ENCODE measurements around the gene PDIA4.

GRCh38 chr7:149072438-149072775 is 44.1 kb upstream of the PDIA4 start:
- no peak for TF ChIP-seq CTCF (IDR thresholded peaks at IDR 0.05)
- no peak for TF ChIP-seq EZH2 (IDR thresholded peaks at IDR 0.05)
- no peak for TF ChIP-seq EZH2phosphoT487 (IDR thresholded peaks at IDR 0.05)

Data from neural progenitor cell (in vitro differentiated cells).